ENCODE data around the gene NPC1. TPM values are rescaled to one million over a fixed set of nuclear protein-coding genes. Genes with fewer than 3 reads are reported as not detected.

The NPC1 gene
- total and polyA plus RNA-seq, 4 donors, result 9.5 to 46.7 (median 27.3) TPM

GRCh38 chr18:23532848-23533247, 53.5 kb downstream of the NPC1 start:
- WGBS, result 87% methylated on average over 4 of the region's 4 CpGs
- peaks cover 0 to 9% (median 3%) of the 10 kb centered on the region in 4 donors for H3K4me1 ChIP-seq (ENCODE audit: control insufficient read depth in 4 of 4, insufficient read depth in 4 of 4, low read length in 3 of 4)
- no peaks in the 10 kb centered on the region for H3K27me3 ChIP-seq (ENCODE audit: control insufficient read depth in 4 of 4, insufficient read depth in 4 of 4, low read length in 3 of 4)
- H3K27ac ChIP-seq (ENCODE audit: low read depth in 1 of 2, low read length in 2 of 2), result no peak overlapping the region
- H3K4me3 ChIP-seq (ENCODE audit: low read depth in 1 of 3, low read length in 3 of 3), result no peak overlapping the region
- H3K9me3 ChIP-seq (ENCODE audit: control insufficient read depth in 4 of 4, low read length in 3 of 4), result no peaks in the 10 kb centered on the region
- peaks cover 13 to 83% (median 73%) of the 10 kb centered on the region in 4 donors for H3K36me3 ChIP-seq (ENCODE audit: control insufficient read depth in 4 of 4, insufficient read depth in 3 of 4, low read depth in 1 of 4, low read length in 3 of 4)
- H3K9ac ChIP-seq (ENCODE audit: low read depth in 1 of 2, low read length in 2 of 2), result no peak overlapping the region
- TF ChIP-seq RAD21 (IDR thresholded peaks at IDR 0.05) (no peak), JUND (IDR thresholded peaks at IDR 0.05) (no peak), FOXA1 (IDR thresholded peaks at IDR 0.05) (no peak), YY1 (IDR thresholded peaks at IDR 0.05) (no peak), NR2F2 (IDR thresholded peaks at IDR 0.05) (no peak), SP1 (IDR thresholded peaks at IDR 0.05) (no peak), HNF4A (conservative IDR thresholded peaks at IDR 0.05) (no peak), MAX (IDR thresholded peaks at IDR 0.05) (no peak), REST (IDR thresholded peaks at IDR 0.05) (no peak), ZBTB33 (IDR thresholded peaks at IDR 0.05) (no peak), TAF1 (conservative IDR thresholded peaks at IDR 0.05) (no peak), RXRA (IDR thresholded peaks at IDR 0.05) (no peak), GABPA (IDR thresholded peaks at IDR 0.05 in 1 of 2, conservative IDR thresholded peaks at IDR 0.05 in 1 of 2) (no peak), FOXA2 (IDR thresholded peaks at IDR 0.05) (no peak), HNF4G (IDR thresholded peaks at IDR 0.05) (no peak), ATF3 (IDR thresholded peaks at IDR 0.05) (no peak), EGR1 (IDR thresholded peaks at IDR 0.05; ENCODE audit: low read depth in 2 of 2) (no peak), CTCF (IDR thresholded peaks at IDR 0.05; ENCODE audit: low read depth, low read length, missing input control) (no peak)
- DNase-seq (ENCODE audit: low spot score), result no peak

Measured in liver (tissue), 9 donors.